ENCODE data around the gene GATC.

GATC gene

GRCh38 chr12:120474616-120474960 is 28.3 kb downstream of the GATC start:
- ChIA-PET POLR2A (no interaction called here), CTCF (interaction anchor here (1.3 to 27.3 kb wide), 5 partner anchors 8 to 65 kb away, joined by 3 to 545 read pairs (median 8); partner anchors contain the start of genes COX6A1, DYNLL1, GATC and TRIAP1)
- Histone ChIP-seq H3K27ac (ENCODE audit: insufficient read depth in 1 of 2, low read depth in 1 of 2, low read length in 2 of 2, poor library complexity in 1 of 2, severe bottlenecking in 2 of 2) (no peak overlapping the region), H3K27me3 (replicated peaks in 2 of 5; ENCODE audit: control insufficient read depth in 4 of 5, insufficient read depth in 5 of 5, low read length in 4 of 5) (no peaks in the 10 kb centered on the region), H3K4me3 (ENCODE audit: control insufficient read depth in 1 of 7, extremely low read depth in 1 of 7, insufficient read depth in 4 of 7, low read depth in 2 of 7, low read length in 6 of 7) (no peak overlapping the region), H3K9me3 (ENCODE audit: control extremely low read depth in 1 of 5, control insufficient read depth in 4 of 5, insufficient read depth in 2 of 5, low read depth in 1 of 5, low read length in 4 of 5) (no peaks in the 10 kb centered on the region), H3K4me1 (ENCODE audit: control extremely low read depth in 1 of 4, control insufficient read depth in 4 of 4, insufficient read depth in 4 of 4, low read length in 3 of 4) (peaks cover 6 to 36% (median 17%) of the 10 kb centered on the region in 4 experiments), H3K36me3 (ENCODE audit: control insufficient read depth in 4 of 4, insufficient read depth in 4 of 4, low read length in 3 of 4) (no peaks in the 10 kb centered on the region)
- DNase-seq = peak; percentile 41 to 45 (median 44)
- no CpG with 5 or more reads among the region's 2 CpGs for WGBS (ENCODE audit: insufficient coverage)

DNA sequence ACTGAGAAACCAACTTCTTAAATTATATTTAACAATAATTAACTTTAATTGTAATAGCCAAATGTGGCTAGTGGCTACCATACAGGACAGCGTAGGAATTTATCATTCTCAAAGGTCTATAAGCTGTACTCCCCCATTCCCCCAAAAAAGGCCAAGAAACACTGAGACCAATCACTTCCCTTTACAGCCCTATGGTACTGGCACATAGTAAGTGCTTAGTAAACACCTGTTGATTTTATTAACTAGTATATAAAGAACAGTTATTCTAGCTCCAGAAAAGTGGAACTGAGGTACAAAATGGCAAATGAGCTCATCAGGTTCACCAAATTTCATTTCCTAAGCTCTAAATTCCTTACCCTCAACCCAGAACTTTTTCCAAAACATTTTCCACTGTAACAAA is 29.4 kb downstream of the GATC start:
- no peak for DNase-seq
- Histone ChIP-seq H3K36me3 (ENCODE audit: control insufficient read depth in 4 of 4, insufficient read depth in 4 of 4, low read length in 3 of 4) (no peaks in the 10 kb centered on the region), H3K4me1 (ENCODE audit: control extremely low read depth in 1 of 4, control insufficient read depth in 4 of 4, insufficient read depth in 4 of 4, low read length in 3 of 4) (peaks cover 0 to 29% (median 9%) of the 10 kb centered on the region in 4 experiments), H3K4me3 (ENCODE audit: control insufficient read depth in 1 of 7, extremely low read depth in 1 of 7, insufficient read depth in 4 of 7, low read depth in 2 of 7, low read length in 6 of 7) (no peak overlapping the region), H3K27me3 (replicated peaks in 2 of 5; ENCODE audit: control insufficient read depth in 4 of 5, insufficient read depth in 5 of 5, low read length in 4 of 5) (no peaks in the 10 kb centered on the region), H3K9me3 (ENCODE audit: control extremely low read depth in 1 of 5, control insufficient read depth in 4 of 5, insufficient read depth in 2 of 5, low read depth in 1 of 5, low read length in 4 of 5) (no peaks in the 10 kb centered on the region), H3K27ac (ENCODE audit: insufficient read depth in 1 of 2, low read depth in 1 of 2, low read length in 2 of 2, poor library complexity in 1 of 2, severe bottlenecking in 2 of 2) (no peak overlapping the region)
- ChIA-PET CTCF (interaction anchor here (0.7 to 27.3 kb wide), 5 partner anchors 9 to 30 kb away, joined by 3 to 545 read pairs (median 8); partner anchors contain the start of genes COX6A1, DYNLL1, GATC and TRIAP1), POLR2A (interaction anchor here (0.6 kb wide), 1 partner anchor 81 kb away, joined by 4 read pairs; no protein-coding TSS in a partner anchor)
- no CpG with 5 or more reads among the region's 1 CpG for WGBS (ENCODE audit: insufficient coverage)

DNA sequence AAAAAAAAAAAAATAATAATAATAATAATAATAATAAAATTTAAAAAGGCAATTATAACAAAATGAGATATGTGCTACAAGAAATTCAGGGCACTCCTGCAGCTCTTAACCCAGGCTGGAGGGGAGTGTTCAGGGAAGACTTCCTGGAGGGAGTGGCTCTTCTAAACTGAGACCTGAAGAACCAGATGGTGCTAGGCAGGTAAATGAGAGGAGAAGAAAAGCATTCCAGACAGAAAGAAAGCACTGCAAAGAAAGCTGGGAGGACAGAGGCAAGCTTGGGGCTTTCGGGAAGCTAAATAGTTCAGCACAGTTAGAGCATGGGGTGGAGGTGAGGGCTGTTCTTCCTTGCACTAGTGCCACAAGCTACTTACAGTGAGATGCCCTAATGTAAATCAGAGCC is 33.2 kb downstream of the GATC start:
- Histone ChIP-seq H3K27ac (ENCODE audit: insufficient read depth in 1 of 2, low read depth in 1 of 2, low read length in 2 of 2, poor library complexity in 1 of 2, severe bottlenecking in 2 of 2) (no peak overlapping the region), H3K9me3 (ENCODE audit: control extremely low read depth in 1 of 5, control insufficient read depth in 4 of 5, insufficient read depth in 2 of 5, low read depth in 1 of 5, low read length in 4 of 5) (no peaks in the 10 kb centered on the region), H3K27me3 (replicated peaks in 2 of 5; ENCODE audit: control insufficient read depth in 4 of 5, insufficient read depth in 5 of 5, low read length in 4 of 5) (no peaks in the 10 kb centered on the region), H3K36me3 (ENCODE audit: control insufficient read depth in 4 of 4, insufficient read depth in 4 of 4, low read length in 3 of 4) (peaks cover 0 to 2% (median 0%) of the 10 kb centered on the region in 4 experiments), H3K4me1 (ENCODE audit: control extremely low read depth in 1 of 4, control insufficient read depth in 4 of 4, insufficient read depth in 4 of 4, low read length in 3 of 4) (peaks cover 0 to 22% (median 10%) of the 10 kb centered on the region in 4 experiments), H3K4me3 (ENCODE audit: control insufficient read depth in 1 of 7, extremely low read depth in 1 of 7, insufficient read depth in 4 of 7, low read depth in 2 of 7, low read length in 6 of 7) (no peak overlapping the region)
- ChIA-PET CTCF (interaction anchor here (0.5 to 6.5 kb wide), 6 partner anchors 10 to 237 kb away, joined by 3 to 57 read pairs (median 5); partner anchors contain the start of gene SRSF9), POLR2A (no interaction called here)
- 100% methylated on average over 1 of the region's 1 CpG for WGBS (ENCODE audit: insufficient coverage)
- no peak for DNase-seq

DNA sequence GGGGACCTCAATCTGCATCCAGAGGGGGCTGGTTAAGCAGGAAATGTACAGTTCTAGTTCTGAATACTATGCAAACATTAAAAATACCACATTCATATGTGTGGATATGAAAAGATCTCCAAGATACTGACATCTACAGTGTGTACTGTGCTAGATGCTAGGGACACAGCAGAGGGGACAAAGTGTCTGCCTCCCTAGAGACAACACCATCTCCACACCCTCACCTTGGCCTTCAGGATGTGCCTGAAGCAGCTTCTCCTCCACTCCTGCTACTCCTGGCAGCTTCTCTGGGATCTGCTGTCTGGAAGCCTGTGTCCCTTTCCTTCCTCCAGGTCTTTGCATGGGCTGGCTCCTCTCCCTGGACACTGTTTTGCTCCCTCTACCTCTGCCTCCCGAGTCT is 34.0 kb downstream of the GATC start:
- Histone ChIP-seq H3K27ac (ENCODE audit: insufficient read depth in 1 of 2, low read depth in 1 of 2, low read length in 2 of 2, poor library complexity in 1 of 2, severe bottlenecking in 2 of 2) (no peak overlapping the region), H3K4me3 (ENCODE audit: control insufficient read depth in 1 of 7, extremely low read depth in 1 of 7, insufficient read depth in 4 of 7, low read depth in 2 of 7, low read length in 6 of 7) (no peak overlapping the region), H3K27me3 (replicated peaks in 2 of 5; ENCODE audit: control insufficient read depth in 4 of 5, insufficient read depth in 5 of 5, low read length in 4 of 5) (no peaks in the 10 kb centered on the region), H3K9me3 (ENCODE audit: control extremely low read depth in 1 of 5, control insufficient read depth in 4 of 5, insufficient read depth in 2 of 5, low read depth in 1 of 5, low read length in 4 of 5) (no peaks in the 10 kb centered on the region), H3K36me3 (ENCODE audit: control insufficient read depth in 4 of 4, insufficient read depth in 4 of 4, low read length in 3 of 4) (peaks cover 0 to 2% (median 0%) of the 10 kb centered on the region in 4 experiments), H3K4me1 (ENCODE audit: control extremely low read depth in 1 of 4, control insufficient read depth in 4 of 4, insufficient read depth in 4 of 4, low read length in 3 of 4) (peaks cover 0 to 16% (median 6%) of the 10 kb centered on the region in 4 experiments)
- no peak for DNase-seq
- 100% methylated on average over 1 of the region's 1 CpG for WGBS (ENCODE audit: insufficient coverage)
- ChIA-PET POLR2A (no interaction called here), CTCF (interaction anchor here (0.9 to 6.5 kb wide), 4 partner anchors 10 to 22 kb away, joined by 3 to 57 read pairs (median 6); partner anchors contain the start of gene SRSF9)

DNA sequence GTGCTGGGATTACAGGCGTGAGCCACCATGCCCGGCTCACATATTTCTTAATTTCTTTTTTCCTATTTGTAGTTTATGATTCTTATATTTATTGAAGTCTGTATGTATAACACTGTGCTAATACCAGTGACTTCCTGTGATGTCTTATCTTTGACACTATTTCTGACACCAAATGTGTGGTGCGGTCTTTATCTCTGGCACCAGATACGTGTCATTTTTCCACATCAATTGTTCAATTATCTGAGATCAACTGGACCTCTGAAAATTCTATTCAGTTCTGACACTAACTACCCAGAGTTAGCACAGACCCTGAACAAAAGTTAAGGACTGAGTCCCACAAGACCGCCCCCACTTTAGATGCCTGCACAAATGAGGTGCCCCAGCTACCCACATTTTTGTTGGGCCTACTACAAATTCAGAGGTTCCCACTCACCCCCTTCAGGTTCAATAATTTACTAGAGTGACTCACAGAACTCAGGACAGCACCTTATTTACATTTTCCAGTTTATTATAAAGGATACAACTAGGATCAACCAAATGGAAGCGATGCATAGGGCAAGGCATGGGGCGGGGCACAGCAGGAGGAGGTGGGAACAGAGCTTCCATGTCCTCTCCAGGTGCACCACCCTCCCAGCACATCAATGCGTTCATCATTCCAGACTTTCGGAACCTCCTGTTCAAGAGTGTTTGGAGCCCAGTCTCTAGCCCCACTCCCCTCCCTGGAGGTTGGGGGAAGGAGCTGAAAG is 35.0 kb downstream of the GATC start:
- ChIA-PET CTCF (interaction anchor here (1.6 to 6.5 kb wide), 3 partner anchors 9 to 12 kb away, joined by 5 to 57 read pairs (median 8); partner anchors contain the start of gene SRSF9), POLR2A (interaction anchor here (0.6 kb wide), 1 partner anchor 15 kb away, joined by 7 read pairs; the partner anchor contains the start of gene DYNLL1)
- 96% methylated on average over 4 of the region's 9 CpGs for WGBS (ENCODE audit: insufficient coverage)

GRCh38 chr12:120483621-120484020 is 37.4 kb downstream of the GATC start:
- POLR2A ChIA-PET = interaction anchor here (0.7 kb wide), 2 partner anchors 282 to 609 kb away, joined by 3 to 4 read pairs; no protein-coding TSS in a partner anchor
- CTCF ChIA-PET = interaction anchor here (0.8 to 6.5 kb wide), 4 partner anchors 11 to 19 kb away, joined by 3 to 57 read pairs (median 3); partner anchors contain the start of gene SRSF9
- 100% methylated on average over 1 of the region's 1 CpG for WGBS (ENCODE audit: insufficient coverage)
- peak in 1 of 3 donors; percentile 13 for DNase-seq
- Histone ChIP-seq H3K4me1 (ENCODE audit: control extremely low read depth in 1 of 4, control insufficient read depth in 4 of 4, insufficient read depth in 4 of 4, low read length in 3 of 4) (peaks cover 0 to 6% (median 1%) of the 10 kb centered on the region in 4 experiments), H3K27ac (ENCODE audit: insufficient read depth in 1 of 2, low read depth in 1 of 2, low read length in 2 of 2, poor library complexity in 1 of 2, severe bottlenecking in 2 of 2) (peak overlapping the region in 1 of 2 experiments; percentile 56), H3K27me3 (replicated peaks in 2 of 5; ENCODE audit: control insufficient read depth in 4 of 5, insufficient read depth in 5 of 5, low read length in 4 of 5) (no peaks in the 10 kb centered on the region), H3K36me3 (ENCODE audit: control insufficient read depth in 4 of 4, insufficient read depth in 4 of 4, low read length in 3 of 4) (peaks cover 0 to 2% (median 0%) of the 10 kb centered on the region in 4 experiments), H3K4me3 (ENCODE audit: control insufficient read depth in 1 of 7, extremely low read depth in 1 of 7, insufficient read depth in 4 of 7, low read depth in 2 of 7, low read length in 6 of 7) (no peak overlapping the region), H3K9me3 (ENCODE audit: control extremely low read depth in 1 of 5, control insufficient read depth in 4 of 5, insufficient read depth in 2 of 5, low read depth in 1 of 5, low read length in 4 of 5) (no peaks in the 10 kb centered on the region)

More for the DNA sequence above, 35.0 kb downstream of the GATC start:
- Histone ChIP-seq H3K36me3 (ENCODE audit: control insufficient read depth in 4 of 4, insufficient read depth in 4 of 4, low read length in 3 of 4) (peaks cover 0 to 2% (median 0%) of the 10 kb centered on the region in 4 experiments), H3K9me3 (ENCODE audit: control extremely low read depth in 1 of 5, control insufficient read depth in 4 of 5, insufficient read depth in 2 of 5, low read depth in 1 of 5, low read length in 4 of 5) (no peaks in the 10 kb centered on the region), H3K4me3 (ENCODE audit: control insufficient read depth in 1 of 7, extremely low read depth in 1 of 7, insufficient read depth in 4 of 7, low read depth in 2 of 7, low read length in 6 of 7) (no peak overlapping the region), H3K27me3 (replicated peaks in 2 of 5; ENCODE audit: control insufficient read depth in 4 of 5, insufficient read depth in 5 of 5, low read length in 4 of 5) (no peaks in the 10 kb centered on the region), H3K27ac (ENCODE audit: insufficient read depth in 1 of 2, low read depth in 1 of 2, low read length in 2 of 2, poor library complexity in 1 of 2, severe bottlenecking in 2 of 2) (no peak overlapping the region), H3K4me1 (ENCODE audit: control extremely low read depth in 1 of 4, control insufficient read depth in 4 of 4, insufficient read depth in 4 of 4, low read length in 3 of 4) (peaks cover 0 to 9% (median 4%) of the 10 kb centered on the region in 4 experiments)
- DNase-seq = peak in 2 of 3 donors; percentile 34 to 54

Data from common myeloid progenitor, CD34-positive (primary cell).